ENCODE data around the gene ZDHHC5.
"Not testable (repeated sequence)": the region's sequence is repeated elsewhere in the genome, so short reads cannot be mapped to it uniquely, and the experiment has no call there.

The ZDHHC5 gene

GRCh38 chr11:57703341-57703740 lies 35.4 kb downstream of the ZDHHC5 start:
- H3K4me3 ChIP-seq (ENCODE audit: low read depth, low read length) = no peak overlapping the region
- no peak overlapping the region for H2AFZ ChIP-seq (ENCODE audit: low read length, unreplicated experiment)
- peaks cover 22% of the 10 kb centered on the region for H3K36me3 ChIP-seq (ENCODE audit: insufficient read depth, low read length)
- H3K27ac ChIP-seq (ENCODE audit: low read depth, low read length) = no peak overlapping the region
- no peaks in the 10 kb centered on the region for H3K4me1 ChIP-seq (ENCODE audit: control insufficient read depth, insufficient read depth, low read length, unreplicated experiment)
- H3K27me3 ChIP-seq (ENCODE audit: insufficient read depth, low read length) = no peaks in the 10 kb centered on the region
- no peaks in the 10 kb centered on the region for H3K79me2 ChIP-seq (ENCODE audit: control insufficient read depth, insufficient read depth, low read length, unreplicated experiment)

GRCh38 chr11:57704932-57705331 lies 37.0 kb downstream of the ZDHHC5 start:
- H3K27me3 ChIP-seq (ENCODE audit: insufficient read depth, low read length) = no peaks in the 10 kb centered on the region
- no peak overlapping the region for H3K27ac ChIP-seq (ENCODE audit: low read depth, low read length)
- no peaks in the 10 kb centered on the region for H3K4me1 ChIP-seq (ENCODE audit: control insufficient read depth, insufficient read depth, low read length, unreplicated experiment)
- peaks cover 18% of the 10 kb centered on the region for H3K36me3 ChIP-seq (ENCODE audit: insufficient read depth, low read length)
- H3K79me2 ChIP-seq (ENCODE audit: control insufficient read depth, insufficient read depth, low read length, unreplicated experiment) = peaks cover 3% of the 10 kb centered on the region
- H3K4me3 ChIP-seq (ENCODE audit: low read depth, low read length) = no peak overlapping the region
- H2AFZ ChIP-seq (ENCODE audit: low read length, unreplicated experiment) = no peak overlapping the region

- not testable (repeated sequence) for H3K27me3 ChIP-seq (ENCODE audit: insufficient read depth, low read length); H3K79me2 ChIP-seq (ENCODE audit: control insufficient read depth, insufficient read depth, low read length, unreplicated experiment); H2AFZ ChIP-seq (ENCODE audit: low read length, unreplicated experiment); H3K4me3 ChIP-seq (ENCODE audit: low read depth, low read length); H3K27ac ChIP-seq (ENCODE audit: low read depth, low read length); H3K4me1 ChIP-seq (ENCODE audit: control insufficient read depth, insufficient read depth, low read length, unreplicated experiment)
- peaks cover 18% of the 10 kb centered on the region for H3K36me3 ChIP-seq (ENCODE audit: insufficient read depth, low read length)
Measured at GRCh38 chr11:57705432-57705831, 37.5 kb downstream of the ZDHHC5 start.

- peaks cover under 1% of the 10 kb centered on the region for H3K36me3 ChIP-seq (ENCODE audit: insufficient read depth, low read length)
- H3K4me1 ChIP-seq (ENCODE audit: control insufficient read depth, insufficient read depth, low read length, unreplicated experiment) = peaks cover 13% of the 10 kb centered on the region
- H3K4me3 ChIP-seq (ENCODE audit: low read depth, low read length) = no peak overlapping the region
- H3K27ac ChIP-seq (ENCODE audit: low read depth, low read length) = no peak overlapping the region
- peaks cover 38% of the 10 kb centered on the region for H3K79me2 ChIP-seq (ENCODE audit: control insufficient read depth, insufficient read depth, low read length, unreplicated experiment)
- H2AFZ ChIP-seq (ENCODE audit: low read length, unreplicated experiment) = no peak overlapping the region
- no peaks in the 10 kb centered on the region for H3K27me3 ChIP-seq (ENCODE audit: insufficient read depth, low read length)
Measured at GRCh38 chr11:57709802-57710367, 42.0 kb downstream of the ZDHHC5 start.

GRCh38 chr11:57711414-57712255 lies 43.7 kb downstream of the ZDHHC5 start, which contains the start of gene MED19:
Gene MED19, minus strand, starts transcription at chr11:57712215. Its CDS starts 36 bp downstream, at chr11:57712179.
- H3K27me3 ChIP-seq (ENCODE audit: insufficient read depth, low read length) = no peaks in the 10 kb centered on the region
- peaks cover 41% of the 10 kb centered on the region for H3K79me2 ChIP-seq (ENCODE audit: control insufficient read depth, insufficient read depth, low read length, unreplicated experiment)
- peak within 1 kb of the TSS; percentile 100 for H3K4me3 ChIP-seq (ENCODE audit: low read depth, low read length)
- peak within 1 kb of the TSS; percentile 87 for H2AFZ ChIP-seq (ENCODE audit: low read length, unreplicated experiment)
- H3K27ac ChIP-seq (ENCODE audit: low read depth, low read length) = peak within 1 kb of the TSS; percentile 80
- H3K4me1 ChIP-seq (ENCODE audit: control insufficient read depth, insufficient read depth, low read length, unreplicated experiment) = peaks cover 13% of the 10 kb centered on the region
- no peaks in the 10 kb centered on the region for H3K36me3 ChIP-seq (ENCODE audit: insufficient read depth, low read length)

GRCh38 chr11:57712256-57713150 lies 44.6 kb downstream of the ZDHHC5 start, which contains the start of gene TMX2:
Gene TMX2, plus strand, starts transcription at chr11:57712593. Its CDS starts 26 bp downstream, at chr11:57712619.
- Histone ChIP-seq H3K36me3 (ENCODE audit: insufficient read depth, low read length) (no peaks in the 10 kb centered on the region), H2AFZ (ENCODE audit: low read length, unreplicated experiment) (peak within 1 kb of the TSS; percentile 87), H3K4me1 (ENCODE audit: control insufficient read depth, insufficient read depth, low read length, unreplicated experiment) (peaks cover 13% of the 10 kb centered on the region), H3K4me3 (ENCODE audit: low read depth, low read length) (peak within 1 kb of the TSS; percentile 100), H3K27me3 (ENCODE audit: insufficient read depth, low read length) (no peaks in the 10 kb centered on the region), H3K27ac (ENCODE audit: low read depth, low read length) (peak within 1 kb of the TSS; percentile 80), H3K79me2 (ENCODE audit: control insufficient read depth, insufficient read depth, low read length, unreplicated experiment) (peaks cover 41% of the 10 kb centered on the region)

GRCh38 chr11:57713835-57714234 lies 45.9 kb downstream of the ZDHHC5 start:
- Histone ChIP-seq H3K4me3 (ENCODE audit: low read depth, low read length) (peak overlapping the region; percentile 100), H2AFZ (ENCODE audit: low read length, unreplicated experiment) (no peak overlapping the region), H3K79me2 (ENCODE audit: control insufficient read depth, insufficient read depth, low read length, unreplicated experiment) (peaks cover 53% of the 10 kb centered on the region), H3K36me3 (ENCODE audit: insufficient read depth, low read length) (no peaks in the 10 kb centered on the region), H3K4me1 (ENCODE audit: control insufficient read depth, insufficient read depth, low read length, unreplicated experiment) (peaks cover 13% of the 10 kb centered on the region), H3K27ac (ENCODE audit: low read depth, low read length) (no peak overlapping the region), H3K27me3 (ENCODE audit: insufficient read depth, low read length) (no peaks in the 10 kb centered on the region)

GRCh38 chr11:57716726-57717125 lies 48.8 kb downstream of the ZDHHC5 start:
- not testable (repeated sequence) for H3K4me3 ChIP-seq (ENCODE audit: low read depth, low read length); H3K36me3 ChIP-seq (ENCODE audit: insufficient read depth, low read length); H3K27ac ChIP-seq (ENCODE audit: low read depth, low read length); H3K4me1 ChIP-seq (ENCODE audit: control insufficient read depth, insufficient read depth, low read length, unreplicated experiment); H3K27me3 ChIP-seq (ENCODE audit: insufficient read depth, low read length); H2AFZ ChIP-seq (ENCODE audit: low read length, unreplicated experiment)
- peaks cover 60% of the 10 kb centered on the region for H3K79me2 ChIP-seq (ENCODE audit: control insufficient read depth, insufficient read depth, low read length, unreplicated experiment)

- H3K36me3 ChIP-seq (ENCODE audit: insufficient read depth, low read length) = no peaks in the 10 kb centered on the region
- H3K79me2 ChIP-seq (ENCODE audit: control insufficient read depth, insufficient read depth, low read length, unreplicated experiment) = peaks cover 49% of the 10 kb centered on the region
- H3K27me3 ChIP-seq (ENCODE audit: insufficient read depth, low read length) = no peaks in the 10 kb centered on the region
- H3K27ac ChIP-seq (ENCODE audit: low read depth, low read length) = no peak overlapping the region
- H3K4me1 ChIP-seq (ENCODE audit: control insufficient read depth, insufficient read depth, low read length, unreplicated experiment) = no peaks in the 10 kb centered on the region
- H3K4me3 ChIP-seq (ENCODE audit: low read depth, low read length) = no peak overlapping the region
- no peak overlapping the region for H2AFZ ChIP-seq (ENCODE audit: low read length, unreplicated experiment)
Measured at GRCh38 chr11:57727185-57727584, 59.3 kb downstream of the ZDHHC5 start.

- Histone ChIP-seq H3K27me3 (ENCODE audit: insufficient read depth, low read length) (no peaks in the 10 kb centered on the region), H3K27ac (ENCODE audit: low read depth, low read length) (no peak overlapping the region), H3K36me3 (ENCODE audit: insufficient read depth, low read length) (no peaks in the 10 kb centered on the region), H2AFZ (ENCODE audit: low read length, unreplicated experiment) (no peak overlapping the region), H3K79me2 (ENCODE audit: control insufficient read depth, insufficient read depth, low read length, unreplicated experiment) (peaks cover 53% of the 10 kb centered on the region), H3K4me3 (ENCODE audit: low read depth, low read length) (no peak overlapping the region), H3K4me1 (ENCODE audit: control insufficient read depth, insufficient read depth, low read length, unreplicated experiment) (no peaks in the 10 kb centered on the region)
Measured at GRCh38 chr11:57728829-57729228, 60.9 kb downstream of the ZDHHC5 start.

All from ACC112 (cell line).